ENCODE results near the gene ZNF865. TPM values are rescaled to one million over a fixed set of nuclear protein-coding genes. Genes with fewer than 3 reads are reported as not detected.

The ZNF865 gene
- total RNA-seq, 1 donor from 2014 or later = 21.4 TPM

GRCh38 chr19:55660404-55660803 lies 55.0 kb downstream of the ZNF865 start:
- H3K36me3 Mint-ChIP-seq = peaks cover 20% of the 10 kb centered on the region
- H3K4me3 Mint-ChIP-seq = no peak overlapping the region

GRCh38 chr19:55660991-55661390 lies 55.5 kb downstream of the ZNF865 start:
- TF ChIP-seq CTCF (IDR thresholded peaks at IDR 0.05; ENCODE audit: unreplicated experiment) = no peak
- no peak overlapping the region for H3K27ac Mint-ChIP-seq
- no peaks in the 10 kb centered on the region for H3K9me3 Mint-ChIP-seq
- H3K27me3 Mint-ChIP-seq (ENCODE audit: low read depth) = no peaks in the 10 kb centered on the region
- DNase-seq (ENCODE audit: low spot score in 2 of 2, unreplicated experiment in 2 of 2) = no peak
- peaks cover 28% of the 10 kb centered on the region for H3K4me1 Mint-ChIP-seq
- H3K36me3 Mint-ChIP-seq = peaks cover 22% of the 10 kb centered on the region
- no peak overlapping the region for H3K4me3 Mint-ChIP-seq

More at GRCh38 chr19:55660404-55660803, 55.0 kb downstream of the ZNF865 start:
- no peak for TF ChIP-seq CTCF (IDR thresholded peaks at IDR 0.05; ENCODE audit: unreplicated experiment)
- no peak for DNase-seq (ENCODE audit: low spot score in 2 of 2, unreplicated experiment in 2 of 2)
- H3K27ac Mint-ChIP-seq = no peak overlapping the region
- no peaks in the 10 kb centered on the region for H3K27me3 Mint-ChIP-seq (ENCODE audit: low read depth)
- peaks cover 32% of the 10 kb centered on the region for H3K4me1 Mint-ChIP-seq
- no peaks in the 10 kb centered on the region for H3K9me3 Mint-ChIP-seq

- no peak for DNase-seq (ENCODE audit: low spot score in 2 of 2, unreplicated experiment in 2 of 2)
- no peak for TF ChIP-seq CTCF (IDR thresholded peaks at IDR 0.05; ENCODE audit: unreplicated experiment)
- no peak overlapping the region for H3K27ac Mint-ChIP-seq
- H3K36me3 Mint-ChIP-seq = peaks cover 22% of the 10 kb centered on the region
- peaks cover 19% of the 10 kb centered on the region for H3K4me1 Mint-ChIP-seq
- no peaks in the 10 kb centered on the region for H3K9me3 Mint-ChIP-seq
- H3K27me3 Mint-ChIP-seq (ENCODE audit: low read depth) = no peaks in the 10 kb centered on the region
- H3K4me3 Mint-ChIP-seq = no peak overlapping the region
Observed at GRCh38 chr19:55661826-55662225, 56.4 kb downstream of the ZNF865 start.

- no peak for DNase-seq (ENCODE audit: low spot score in 2 of 2, unreplicated experiment in 2 of 2)
- no peaks in the 10 kb centered on the region for H3K27me3 Mint-ChIP-seq (ENCODE audit: low read depth)
- no peak overlapping the region for H3K4me3 Mint-ChIP-seq
- H3K9me3 Mint-ChIP-seq = no peaks in the 10 kb centered on the region
- no peak overlapping the region for H3K27ac Mint-ChIP-seq
- no peak for TF ChIP-seq CTCF (IDR thresholded peaks at IDR 0.05; ENCODE audit: unreplicated experiment)
- H3K36me3 Mint-ChIP-seq = peaks cover 22% of the 10 kb centered on the region
- H3K4me1 Mint-ChIP-seq = peaks cover 7% of the 10 kb centered on the region
Observed at GRCh38 chr19:55663846-55664536, 58.5 kb downstream of the ZNF865 start.

GRCh38 chr19:55666343-55667005 lies 61.0 kb downstream of the ZNF865 start:
- peaks cover 26% of the 10 kb centered on the region for H3K36me3 Mint-ChIP-seq
- no peaks in the 10 kb centered on the region for H3K9me3 Mint-ChIP-seq
- DNase-seq (ENCODE audit: low spot score in 2 of 2, unreplicated experiment in 2 of 2) = no peak
- H3K27me3 Mint-ChIP-seq (ENCODE audit: low read depth) = no peaks in the 10 kb centered on the region
- H3K4me1 Mint-ChIP-seq = peaks cover 4% of the 10 kb centered on the region
- no peak for TF ChIP-seq CTCF (IDR thresholded peaks at IDR 0.05; ENCODE audit: unreplicated experiment)
- no peak overlapping the region for H3K27ac Mint-ChIP-seq
- no peak overlapping the region for H3K4me3 Mint-ChIP-seq

Other genes starting within 250 kb of the ZNF865 start
- gene GARIN5B, start 242.4 kb upstream of the ZNF865 start, total RNA-seq = 0.13 to 0.34 TPM (median 0.27 TPM) in 3 replicates
- 10.0 to 12.9 TPM (median 11.6 TPM) in 3 replicates for gene IL11, start 235.2 kb upstream of the ZNF865 start, total RNA-seq
- gene TMEM190, start 228.8 kb upstream of the ZNF865 start, total RNA-seq = 2.2 to 2.4 TPM (median 2.4 TPM) in 3 replicates
- 2.3 to 2.9 TPM (median 2.3 TPM) in 3 replicates for gene TMEM238, start 221.4 kb upstream of the ZNF865 start, total RNA-seq
- 1,773 to 1,819 TPM (median 1,790 TPM) in 3 replicates for gene RPL28, start 219.7 kb upstream of the ZNF865 start, total RNA-seq
- 65.3 to 77.0 TPM (median 73.2 TPM) in 3 replicates for gene UBE2S, start 197.9 kb upstream of the ZNF865 start, total RNA-seq
- 0.04 TPM in 1 of 3 replicates, not detected in the others for gene SHISA7, start 162.3 kb upstream of the ZNF865 start, total RNA-seq
- gene ISOC2, start 144.0 kb upstream of the ZNF865 start, total RNA-seq = 35.0 to 39.2 TPM (median 38.6 TPM) in 3 replicates
- not detected in 3 replicates for gene C19orf85, start 140.9 kb upstream of the ZNF865 start, total RNA-seq
- 19.0 to 23.1 TPM (median 22.0 TPM) in 3 replicates for gene ZNF628, start 129.0 kb upstream of the ZNF865 start, total RNA-seq
- gene NAT14, start 120.5 kb upstream of the ZNF865 start, total RNA-seq = 52.6 to 54.4 TPM (median 53.1 TPM) in 3 replicates
- 7.0 to 8.5 TPM (median 7.8 TPM) in 3 replicates for gene SSC5D, start 117.2 kb upstream of the ZNF865 start, total RNA-seq
- 0.33 to 0.97 TPM (median 0.56 TPM) in 3 replicates for gene SBK2, start 68.5 kb upstream of the ZNF865 start, total RNA-seq
- 0.25 TPM in 1 of 3 replicates, not detected in the others for gene SBK3, start 60.1 kb upstream of the ZNF865 start, total RNA-seq
- 35.0 to 35.2 TPM (median 35.1 TPM) in 3 replicates for gene ZNF579, start 24.8 kb upstream of the ZNF865 start, total RNA-seq
- 31.3 to 31.7 TPM (median 31.6 TPM) in 3 replicates for gene FIZ1, start 6.1 kb upstream of the ZNF865 start, total RNA-seq
- 5.3 to 7.4 TPM (median 5.7 TPM) in 3 replicates for gene ZNF524, start 5.4 kb upstream of the ZNF865 start, total RNA-seq
- gene ZNF784, start 18.9 kb downstream of the ZNF865 start, total RNA-seq = 12.8 to 13.7 TPM (median 12.9 TPM) in 3 replicates
- gene ZNF580, start 35.4 kb downstream of the ZNF865 start, total RNA-seq = 49.6 to 53.9 TPM (median 50.9 TPM) in 3 replicates
- gene ZNF581, start 38.0 kb downstream of the ZNF865 start, total RNA-seq = 42.6 to 47.0 TPM (median 46.9 TPM) in 3 replicates
- 20.8 to 24.0 TPM (median 23.6 TPM) in 3 replicates for gene CCDC106, start 42.6 kb downstream of the ZNF865 start, total RNA-seq
- 226 to 245 TPM (median 230 TPM) in 3 replicates for gene U2AF2, start 49.4 kb downstream of the ZNF865 start, total RNA-seq
- 99.6 to 104 TPM (median 102 TPM) in 3 replicates for gene EPN1, start 69.6 kb downstream of the ZNF865 start, total RNA-seq
- not detected in 3 replicates for gene NLRP9, start 132.8 kb downstream of the ZNF865 start, total RNA-seq
- not detected in 3 replicates for gene RFPL4A, start 153.4 kb downstream of the ZNF865 start, total RNA-seq
- gene RFPL4AL1, start 163.5 kb downstream of the ZNF865 start, total RNA-seq = not detected in 3 replicates
- gene NLRP11, start 226.4 kb downstream of the ZNF865 start, total RNA-seq = not detected in 3 replicates
- not detected in 3 replicates for gene NLRP4, start 230.9 kb downstream of the ZNF865 start, total RNA-seq